DND-41 (cell line): ENCODE results near the gene ZCWPW2.

Source experiments
- EZH2 ChIP-seq: IDR thresholded peaks from 3 replicates; pipeline ENCODE4 v1.6.1; 2012; ENCODE audit warnings: borderline replicate concordance, low read depth, mild to moderate bottlenecking, moderate library complexity, low read length, inconsistent platforms; ENCODE audit not compliant: severe bottlenecking
- TF ChIP-seq, protein P1 (sequence below): IDR thresholded peaks from 2 replicates; pipeline ENCODE4 v1.5.1; 2012; ENCODE audit warnings: borderline replicate concordance, low read length, moderate library complexity, mild to moderate bottlenecking; ENCODE audit not compliant: poor library complexity, severe bottlenecking; ENCODE audit errors: extremely low read depth

DNA sequence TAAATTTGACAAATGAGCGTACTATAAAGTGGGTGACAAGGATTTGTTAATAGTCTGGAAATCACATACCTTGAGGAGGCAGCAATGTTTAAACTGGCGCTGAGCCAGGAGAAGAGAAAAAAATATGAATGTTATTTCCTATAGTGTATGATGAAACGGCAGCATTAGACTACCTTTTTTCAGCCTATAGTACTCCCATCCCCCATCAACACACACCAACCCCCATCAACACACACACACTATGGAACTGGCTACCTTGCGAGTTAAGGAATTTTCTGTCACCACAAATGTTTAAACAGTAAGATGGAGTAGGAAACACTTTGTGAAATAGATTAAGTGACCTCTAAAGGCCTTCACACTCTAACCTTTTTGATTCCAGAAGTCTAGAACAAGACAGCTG, 46.8 kb upstream of the ZCWPW2 start:
- TF ChIP-seq, protein P1, sequence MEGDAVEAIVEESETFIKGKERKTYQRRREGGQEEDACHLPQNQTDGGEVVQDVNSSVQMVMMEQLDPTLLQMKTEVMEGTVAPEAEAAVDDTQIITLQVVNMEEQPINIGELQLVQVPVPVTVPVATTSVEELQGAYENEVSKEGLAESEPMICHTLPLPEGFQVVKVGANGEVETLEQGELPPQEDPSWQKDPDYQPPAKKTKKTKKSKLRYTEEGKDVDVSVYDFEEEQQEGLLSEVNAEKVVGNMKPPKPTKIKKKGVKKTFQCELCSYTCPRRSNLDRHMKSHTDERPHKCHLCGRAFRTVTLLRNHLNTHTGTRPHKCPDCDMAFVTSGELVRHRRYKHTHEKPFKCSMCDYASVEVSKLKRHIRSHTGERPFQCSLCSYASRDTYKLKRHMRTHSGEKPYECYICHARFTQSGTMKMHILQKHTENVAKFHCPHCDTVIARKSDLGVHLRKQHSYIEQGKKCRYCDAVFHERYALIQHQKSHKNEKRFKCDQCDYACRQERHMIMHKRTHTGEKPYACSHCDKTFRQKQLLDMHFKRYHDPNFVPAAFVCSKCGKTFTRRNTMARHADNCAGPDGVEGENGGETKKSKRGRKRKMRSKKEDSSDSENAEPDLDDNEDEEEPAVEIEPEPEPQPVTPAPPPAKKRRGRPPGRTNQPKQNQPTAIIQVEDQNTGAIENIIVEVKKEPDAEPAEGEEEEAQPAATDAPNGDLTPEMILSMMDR: no peak
- no peak for TF ChIP-seq EZH2
